Keratinocyte (primary cell): ENCODE measurements around the gene SBK2. TPM values are rescaled to one million over a fixed set of nuclear protein-coding genes. Genes with fewer than 3 reads are reported as not detected.

Experiments
- DNase-seq: peaks from one replicate; pipeline ENCODE4 v3.0.0-alpha.2; 2011; ENCODE audit warnings: low read depth, missing footprints, low spot score
- FAIRE-seq: peaks from 2 replicates; lab custom pipeline; 2011; peaks lifted over from hg19 to GRCh38; lab: Jason Lieb, UNC
- H2AFZ ChIP-seq: 2 replicates; pipeline ENCODE4 v1.6.0; 2012; ENCODE audit warnings: low read length, control low read depth, inconsistent platforms; ENCODE audit not compliant: control insufficient read depth
- H3K27ac ChIP-seq: 2 replicates; pipeline ENCODE4 v1.5.1; 2011; ENCODE audit warnings: low read length; ENCODE audit not compliant: control insufficient read depth, insufficient read depth
- H3K27me3 ChIP-seq: 3 replicates; pipeline ENCODE4 v1.6.0; 2011; ENCODE audit warnings: low read length; ENCODE audit not compliant: control insufficient read depth, insufficient read depth; ENCODE audit errors: extremely low read depth
- H3K36me3 ChIP-seq, 2 experiments: 2 replicates in 1 of 2; 3 replicates in 1 of 2; pipeline ENCODE4 v1.5.1; 2011; ENCODE audit warnings: low read length in 2 of 2, mild to moderate bottlenecking in 1 of 2; ENCODE audit not compliant: control insufficient read depth in 2 of 2, insufficient read depth in 2 of 2; ENCODE audit errors: extremely low read depth in 1 of 2
- H3K4me1 ChIP-seq: 3 replicates; pipeline ENCODE4 v1.5.1; 2011; ENCODE audit warnings: low read length; ENCODE audit not compliant: control insufficient read depth, insufficient read depth; ENCODE audit errors: extremely low read depth
- H3K4me2 ChIP-seq: 3 replicates; pipeline ENCODE4 v1.6.0; 2011; ENCODE audit warnings: low read depth, low read length; ENCODE audit not compliant: control insufficient read depth, insufficient read depth; ENCODE audit errors: extremely low read depth
- H3K4me3 ChIP-seq, 3 experiments: fragments of 200-600 bp in 1 of 3; sonication (generic) in 1 of 3; 2 replicates in 2 of 3; 3 replicates in 1 of 3; pipeline ENCODE4 v1.5.1; 2011 to 2016; ENCODE audit warnings: low read length in 3 of 3, mild to moderate bottlenecking in 3 of 3, control low read depth in 2 of 3, inconsistent platforms in 1 of 3, low read depth in 1 of 3, mixed read lengths in 1 of 3, mixed run types in 1 of 3, moderate library complexity in 1 of 3; ENCODE audit not compliant: control insufficient read depth in 2 of 3, insufficient read depth in 2 of 3; ENCODE audit errors: extremely low read depth in 1 of 3
- H3K79me2 ChIP-seq: 2 replicates; pipeline ENCODE4 v1.6.0; 2012; ENCODE audit warnings: low read length; ENCODE audit not compliant: control insufficient read depth, insufficient read depth
- H3K9ac ChIP-seq: 3 replicates; pipeline ENCODE4 v1.6.0; 2011; ENCODE audit warnings: low read length; ENCODE audit not compliant: control insufficient read depth, insufficient read depth; ENCODE audit errors: extremely low read depth
- H3K9me1 ChIP-seq: 3 replicates; pipeline ENCODE4 v1.6.0; 2011; ENCODE audit warnings: low read length; ENCODE audit not compliant: control insufficient read depth, insufficient read depth; ENCODE audit errors: extremely low read depth
- H3K9me3 ChIP-seq: 2 replicates; pipeline ENCODE4 v1.5.1; 2012; ENCODE audit warnings: low read depth, low read length; ENCODE audit not compliant: control insufficient read depth
- H4K20me1 ChIP-seq: 3 replicates; pipeline ENCODE4 v1.6.0; 2011; ENCODE audit warnings: low read length; ENCODE audit not compliant: control insufficient read depth, insufficient read depth; ENCODE audit errors: extremely low read depth
- EZH2 ChIP-seq: IDR thresholded peaks from one replicate; pipeline ENCODE4 v1.6.1; 2012; ENCODE audit warnings: inconsistent platforms, mild to moderate bottlenecking, low read length, moderate library complexity
- dilution Hi-C: fragments of 300-500 bp; cut with MboI; formaldehyde crosslinking; loops from one replicate; pipeline ENCODE4 v1.7.0; 2020; ENCODE audit warnings: low sequenced_read_pairs; ENCODE audit not compliant: extremely low pct_ligation_motif_present
- polyA plus RNA-seq, 5 experiments: library from polyadenylated mRNA; depleted of rRNA in 3 of 5; stranded (reverse) in 3 of 5; stranded (forward) in 1 of 5; unstranded in 1 of 5; fragments of >200 nt; gene quantifications; 1 replicate in 1 of 5; 2 replicates in 3 of 5; 3 replicates in 1 of 5; pipeline versions ENCODE4 v1.2.1 to v1.2.3, GENCODE V29; 2011 to 2012; ENCODE audit warnings: missing spikeins in 2 of 5, low read depth in 1 of 5, low replicate concordance in 1 of 5
- TF ChIP-seq, protein P1 (sequence below), 3 experiments: IDR thresholded peaks in 1 of 3; conservative IDR thresholded peaks in 1 of 3; optimal IDR thresholded peaks in 1 of 3; 2 replicates in 2 of 3; 3 replicates in 1 of 3; pipeline versions ENCODE3 to v1.5.1; 2011; ENCODE audit warnings: low read length in 3 of 3, mild to moderate bottlenecking in 3 of 3, moderate library complexity in 2 of 3, control low read depth in 1 of 3, inconsistent platforms in 1 of 3; ENCODE audit not compliant: insufficient read depth in 2 of 3; ENCODE audit errors: extremely low read depth in 1 of 3

SBK2 gene
- polyA plus RNA-seq, 1 donor (not counting 4 experiments of a cell fraction or from before 2014, with no cell fraction given), result not detected

DNA sequence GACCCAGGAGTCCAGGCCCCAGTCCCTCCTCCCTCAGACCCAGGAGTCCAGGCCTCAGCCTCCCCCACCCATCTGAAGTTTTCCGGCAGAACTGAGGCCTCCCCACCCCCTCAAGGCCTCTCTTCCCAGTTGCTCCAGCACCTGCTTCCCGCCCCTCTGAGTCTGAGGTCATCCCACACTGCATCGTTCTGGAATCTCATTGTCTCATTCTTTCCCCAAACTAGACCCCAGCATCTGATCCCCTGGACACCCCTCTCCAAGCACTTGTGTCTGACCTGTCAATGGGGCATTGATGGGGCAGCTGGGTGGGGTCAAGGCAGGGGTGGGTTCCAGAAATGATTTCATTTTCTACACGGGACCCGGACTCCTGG lies 793 bp upstream of the SBK2 start:
- H3K9me3 ChIP-seq, result no peaks in the 10 kb centered on the region
- dilution Hi-C loops, result no loop called here
- no peaks in the 10 kb centered on the region for H4K20me1 ChIP-seq
- H3K4me3 ChIP-seq, result no peak overlapping the region
- no peaks in the 10 kb centered on the region for H3K79me2 ChIP-seq
- no peaks in the 10 kb centered on the region for H3K36me3 ChIP-seq
- H3K9ac ChIP-seq, result no peak overlapping the region
- H2AFZ ChIP-seq, result no peak overlapping the region
- H3K4me2 ChIP-seq, result no peak overlapping the region
- FAIRE-seq, result no peak
- H3K4me1 ChIP-seq, result no peaks in the 10 kb centered on the region
- no peaks in the 10 kb centered on the region for H3K9me1 ChIP-seq
- no peak overlapping the region for H3K27ac ChIP-seq
- no peak for DNase-seq
- H3K27me3 ChIP-seq, result no peaks in the 10 kb centered on the region
- TF ChIP-seq EZH2, result no peak
- TF ChIP-seq, protein P1, sequence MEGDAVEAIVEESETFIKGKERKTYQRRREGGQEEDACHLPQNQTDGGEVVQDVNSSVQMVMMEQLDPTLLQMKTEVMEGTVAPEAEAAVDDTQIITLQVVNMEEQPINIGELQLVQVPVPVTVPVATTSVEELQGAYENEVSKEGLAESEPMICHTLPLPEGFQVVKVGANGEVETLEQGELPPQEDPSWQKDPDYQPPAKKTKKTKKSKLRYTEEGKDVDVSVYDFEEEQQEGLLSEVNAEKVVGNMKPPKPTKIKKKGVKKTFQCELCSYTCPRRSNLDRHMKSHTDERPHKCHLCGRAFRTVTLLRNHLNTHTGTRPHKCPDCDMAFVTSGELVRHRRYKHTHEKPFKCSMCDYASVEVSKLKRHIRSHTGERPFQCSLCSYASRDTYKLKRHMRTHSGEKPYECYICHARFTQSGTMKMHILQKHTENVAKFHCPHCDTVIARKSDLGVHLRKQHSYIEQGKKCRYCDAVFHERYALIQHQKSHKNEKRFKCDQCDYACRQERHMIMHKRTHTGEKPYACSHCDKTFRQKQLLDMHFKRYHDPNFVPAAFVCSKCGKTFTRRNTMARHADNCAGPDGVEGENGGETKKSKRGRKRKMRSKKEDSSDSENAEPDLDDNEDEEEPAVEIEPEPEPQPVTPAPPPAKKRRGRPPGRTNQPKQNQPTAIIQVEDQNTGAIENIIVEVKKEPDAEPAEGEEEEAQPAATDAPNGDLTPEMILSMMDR (optimal IDR thresholded peaks at IDR 0.05 in 1 of 3, IDR thresholded peaks at IDR 0.05 in 1 of 3, conservative IDR thresholded peaks at IDR 0.05 in 1 of 3; ENCODE audit: extremely low read depth in 1 of 3, insufficient read depth in 2 of 3, low read length in 3 of 3), result no peak

- Histone ChIP-seq H3K9me3 (no peaks in the 10 kb centered on the region), H3K36me3 (no peaks in the 10 kb centered on the region), H3K4me2 (no peak overlapping the region), H4K20me1 (no peaks in the 10 kb centered on the region), H3K27ac (no peak overlapping the region), H3K79me2 (no peaks in the 10 kb centered on the region), H3K9me1 (no peaks in the 10 kb centered on the region), H3K4me1 (no peaks in the 10 kb centered on the region), H3K9ac (no peak overlapping the region), H3K27me3 (no peaks in the 10 kb centered on the region), H3K4me3 (no peak overlapping the region), H2AFZ (no peak overlapping the region)
- no peak for DNase-seq
- dilution Hi-C loops, result no loop called here
- no peak for TF ChIP-seq EZH2
- TF ChIP-seq, protein P1 (optimal IDR thresholded peaks at IDR 0.05 in 1 of 3, IDR thresholded peaks at IDR 0.05 in 1 of 3, conservative IDR thresholded peaks at IDR 0.05 in 1 of 3; ENCODE audit: extremely low read depth in 1 of 3, insufficient read depth in 2 of 3, low read length in 3 of 3), result no peak
- FAIRE-seq, result no peak
These were observed 567 bp downstream of the SBK2 start for GRCh38 chr19:55536366-55536765.
